Testis (tissue), 5 donors: Measurements from ENCODE around the gene PRRC2A. TPM values are rescaled to one million over a fixed set of nuclear protein-coding genes. Genes with fewer than 3 reads are reported as not detected.

Source experiments
- DNase-seq: peaks from one replicate; pipeline ENCODE4 v3.0.0-alpha.2; 2019
- H3K27ac ChIP-seq, 2 donors: fragments of 200-600 bp; sonication (generic); one replicate each; pipeline ENCODE4 v1.5.1; 2019
- H3K27me3 ChIP-seq: fragments of 200-600 bp; sonication (generic); one replicate; pipeline ENCODE4 v1.5.1; 2019
- H3K36me3 ChIP-seq: fragments of 200-600 bp; sonication (generic); one replicate; pipeline ENCODE4 v1.5.1; 2017; ENCODE audit warnings: low read depth; ENCODE audit errors: missing control alignments
- H3K4me1 ChIP-seq: fragments of 200-600 bp; sonication (generic); one replicate; pipeline ENCODE4 v1.5.1; 2019
- H3K4me3 ChIP-seq, 2 donors: fragments of 200-600 bp; sonication (generic); one replicate each; pipeline ENCODE4 v1.5.1; 2017 to 2019
- H3K9me3 ChIP-seq: fragments of 200-600 bp; sonication (generic); one replicate; pipeline ENCODE4 v1.5.1; 2017
- POLR2A ChIP-seq: fragments of 450-650 bp; IDR thresholded peaks from one replicate; pipeline ENCODE4 v1.6.1; 2017; ENCODE audit warnings: antibody characterized with exemption, mild to moderate bottlenecking, moderate library complexity
- WGBS, 2 donors: methylation state at CpG; one replicate each; pipeline ENCODE4 v1.1.5; 2018; 5-methylcytosine and 5-hydroxymethylcytosine counted together
- intact Hi-C: fragments of 100-400 bp; cut with DNase I; formaldehyde crosslinking; loops from one replicate; pipeline ENCODE4 v1.15.1; 2023; ENCODE audit warnings: low total_unique reads
- long read RNA-seq, 2 donors: transcript quantifications; one replicate each; lab custom pipeline, GENCODE V29; 2026
- polyA plus RNA-seq: library from polyadenylated mRNA; stranded (reverse); fragments of 350-450 nt; fragmentation: Illumina TruSeq; extraction: RNeasy Lipid Tissue Mini Kit (QIAGEN cat#74804); gene quantifications from one replicate; pipeline ENCODE4 v1.2.3, GENCODE V29; 2014; ENCODE audit warnings: low read depth, low replicate concordance; ENCODE audit not compliant: insufficient read depth
- total RNA-seq, 2 donors: library from RNA; depleted of rRNA; stranded (reverse); fragments of >200 nt; gene quantifications; one replicate each; pipeline ENCODE4 v1.2.3, GENCODE V29; 2016
- TF ChIP-seq, protein P1 (sequence below), 3 experiments: fragments of 450-650 bp in 2 of 3; fragments of 200-600 bp in 1 of 3; sonication (generic) in 1 of 3; IDR thresholded peaks; one replicate each; pipeline ENCODE4 v1.5.1; 2016 to 2019; ENCODE audit warnings: antibody characterized with exemption in 3 of 3, mild to moderate bottlenecking in 2 of 3, moderate library complexity in 1 of 3

The PRRC2A gene
- total RNA-seq (100 to 1,000 TPM; 288 to 301 TPM), polyA plus RNA-seq (473 TPM)
- long read RNA-seq, donor 1, partial matches to known transcripts: 90 of 97 reads
- long read RNA-seq, donor 1, other reads (novel, unspliced or antisense): 0 of 97 reads
- long read RNA-seq, donor 2, partial matches to known transcripts: 61 of 66 reads
- long read RNA-seq, donor 2, other reads (novel, unspliced or antisense): 0 of 66 reads

GRCh38 chr6:31620586-31621319, at the start of gene PRRC2A:
TSS of gene PRRC2A (plus strand) at chr6:31620715. CDS start at chr6:31622790, 2,075 bp downstream.
- Histone ChIP-seq H3K4me1 (peaks cover 15% of the 10 kb centered on the region), H3K4me3 (peak within 1 kb of the TSS; percentile 61 to 85), H3K9me3 (no peaks in the 10 kb centered on the region), H3K27ac (peak within 1 kb of the TSS; percentile 91 to 99), H3K27me3 (no peaks in the 10 kb centered on the region), H3K36me3 (no peaks in the 10 kb centered on the region)
- WGBS, 2 donors: 1% methylated on average over 29 to 52 of the region's 67 CpGs
- peak; percentile 90 for DNase-seq
- peak; percentile 30 for TF ChIP-seq POLR2A
- TF ChIP-seq, protein P1, sequence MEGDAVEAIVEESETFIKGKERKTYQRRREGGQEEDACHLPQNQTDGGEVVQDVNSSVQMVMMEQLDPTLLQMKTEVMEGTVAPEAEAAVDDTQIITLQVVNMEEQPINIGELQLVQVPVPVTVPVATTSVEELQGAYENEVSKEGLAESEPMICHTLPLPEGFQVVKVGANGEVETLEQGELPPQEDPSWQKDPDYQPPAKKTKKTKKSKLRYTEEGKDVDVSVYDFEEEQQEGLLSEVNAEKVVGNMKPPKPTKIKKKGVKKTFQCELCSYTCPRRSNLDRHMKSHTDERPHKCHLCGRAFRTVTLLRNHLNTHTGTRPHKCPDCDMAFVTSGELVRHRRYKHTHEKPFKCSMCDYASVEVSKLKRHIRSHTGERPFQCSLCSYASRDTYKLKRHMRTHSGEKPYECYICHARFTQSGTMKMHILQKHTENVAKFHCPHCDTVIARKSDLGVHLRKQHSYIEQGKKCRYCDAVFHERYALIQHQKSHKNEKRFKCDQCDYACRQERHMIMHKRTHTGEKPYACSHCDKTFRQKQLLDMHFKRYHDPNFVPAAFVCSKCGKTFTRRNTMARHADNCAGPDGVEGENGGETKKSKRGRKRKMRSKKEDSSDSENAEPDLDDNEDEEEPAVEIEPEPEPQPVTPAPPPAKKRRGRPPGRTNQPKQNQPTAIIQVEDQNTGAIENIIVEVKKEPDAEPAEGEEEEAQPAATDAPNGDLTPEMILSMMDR (IDR thresholded peaks at IDR 0.05): no peak
- intact Hi-C loops: no loop called here

DNA sequence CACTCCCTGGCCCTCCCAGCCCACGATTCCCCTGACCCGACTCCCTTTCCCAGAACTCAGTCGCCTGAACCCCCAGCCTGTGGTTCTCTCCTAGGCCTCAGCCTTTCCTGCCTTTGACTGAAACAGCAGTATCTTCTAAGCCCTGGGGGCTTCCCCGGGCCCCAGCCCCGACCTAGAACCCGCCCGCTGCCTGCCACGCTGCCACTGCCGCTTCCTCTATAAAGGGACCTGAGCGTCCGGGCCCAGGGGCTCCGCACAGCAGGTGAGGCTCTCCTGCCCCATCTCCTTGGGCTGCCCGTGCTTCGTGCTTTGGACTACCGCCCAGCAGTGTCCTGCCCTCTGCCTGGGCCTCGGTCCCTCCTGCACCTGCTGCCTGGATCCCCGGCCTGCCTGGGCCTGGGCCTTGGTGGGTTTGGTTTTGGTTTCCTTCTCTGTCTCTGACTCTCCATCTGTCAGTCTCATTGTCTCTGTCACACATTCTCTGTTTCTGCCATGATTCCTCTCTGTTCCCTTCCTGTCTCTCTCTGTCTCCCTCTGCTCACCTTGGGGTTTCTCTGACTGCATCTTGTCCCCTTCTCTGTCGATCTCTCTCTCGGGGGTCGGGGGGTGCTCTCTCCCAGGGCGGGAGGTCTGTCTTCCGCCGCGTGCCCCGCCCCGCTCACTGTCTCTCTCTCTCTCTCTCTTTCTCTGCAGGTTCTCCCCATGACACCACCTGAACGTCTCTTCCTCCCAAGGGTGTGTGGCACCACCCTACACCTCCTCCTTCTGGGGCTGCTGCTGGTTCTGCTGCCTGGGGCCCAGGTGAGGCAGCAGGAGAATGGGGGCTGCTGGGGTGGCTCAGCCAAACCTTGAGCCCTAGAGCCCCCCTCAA, 48.2 kb upstream of the PRRC2A start, which contains the start of gene LTA:
Gene LTA (plus strand): TSS at position 249 of the 871 bp plus-strand sequence. CDS start 454 bp downstream, at position 703.
- intact Hi-C loops: no loop called here
- TF ChIP-seq POLR2A: no peak
- TF ChIP-seq, protein P1 (IDR thresholded peaks at IDR 0.05): no peak
- no peaks in the 10 kb centered on the region for H3K9me3 ChIP-seq
- no peaks in the 10 kb centered on the region for H3K27me3 ChIP-seq
- no peaks in the 10 kb centered on the region for H3K36me3 ChIP-seq
- no peak for DNase-seq
- 90 to 91% methylated on average over 27 of the region's 27 CpGs for WGBS, 2 donors
- H3K27ac ChIP-seq: no peak within 1 kb of the TSS
- no peaks in the 10 kb centered on the region for H3K4me1 ChIP-seq
- no peak within 1 kb of the TSS for H3K4me3 ChIP-seq

GRCh38 chr6:31573239-31574105, 47.0 kb upstream of the PRRC2A start:
- WGBS, 2 donors: 91 to 95% methylated on average over 9 of the region's 9 CpGs
- H3K36me3 ChIP-seq: no peaks in the 10 kb centered on the region
- no peaks in the 10 kb centered on the region for H3K27me3 ChIP-seq
- no peaks in the 10 kb centered on the region for H3K4me1 ChIP-seq
- intact Hi-C loops: no loop called here
- DNase-seq: no peak
- H3K4me3 ChIP-seq: no peak overlapping the region
- TF ChIP-seq, protein P1 (IDR thresholded peaks at IDR 0.05): no peak
- TF ChIP-seq POLR2A: no peak
- H3K27ac ChIP-seq: no peak overlapping the region
- H3K9me3 ChIP-seq: no peaks in the 10 kb centered on the region
